ENCODE results near the gene PRMT9. TPM values are rescaled to one million over a fixed set of nuclear protein-coding genes. Genes with fewer than 3 reads are reported as not detected.

The PRMT9 gene
- total RNA-seq, 4 donors from 2014 or later, result 3.2 to 8.1 (median 5.9) TPM

- Histone ChIP-seq H3K4me3 (no peak overlapping the region), H3K36me3 (peaks cover 0 to 25% (median 0%) of the 10 kb centered on the region in 3 donors), H3K9me3 (no peaks in the 10 kb centered on the region), H3K4me1 (peaks cover 0 to 15% (median 5%) of the 10 kb centered on the region in 3 donors), H3K27me3 (no peaks in the 10 kb centered on the region), H3K27ac (no peak overlapping the region)
- peak in 1 of 6 experiments; percentile 22 for TF ChIP-seq CTCF (IDR thresholded peaks at IDR 0.05)
- no peak for TF ChIP-seq POLR2A (IDR thresholded peaks at IDR 0.05)
- intact Hi-C loops (cut with DNase I), result no loop called here
- 93% methylated on average over 8 to 10 of the region's 12 CpGs for WGBS, 2 donors
- no peak for DNase-seq
Observed at GRCh38 chr4:147678796-147679549, 5.0 kb downstream of the PRMT9 start.

GRCh38 chr4:147678106-147678505, 5.9 kb downstream of the PRMT9 start:
- Histone ChIP-seq H3K27ac (no peak overlapping the region), H3K4me3 (no peak overlapping the region), H3K9me3 (no peaks in the 10 kb centered on the region), H3K36me3 (peaks cover 0 to 25% (median 0%) of the 10 kb centered on the region in 3 donors), H3K27me3 (no peaks in the 10 kb centered on the region), H3K4me1 (peaks cover 0 to 12% (median 5%) of the 10 kb centered on the region in 3 donors)
- no peak for DNase-seq
- intact Hi-C loops (cut with DNase I), result no loop called here
- WGBS, 2 donors, result 71 to 75% methylated on average over 5 of the region's 5 CpGs
- TF ChIP-seq CTCF (IDR thresholded peaks at IDR 0.05) (no peak), POLR2A (IDR thresholded peaks at IDR 0.05) (no peak)

GRCh38 chr4:147674496-147674895, 9.5 kb downstream of the PRMT9 start:
- TF ChIP-seq CTCF (IDR thresholded peaks at IDR 0.05) (no peak), POLR2A (IDR thresholded peaks at IDR 0.05) (no peak)
- intact Hi-C loops (cut with DNase I), result no loop called here
- Histone ChIP-seq H3K27me3 (no peaks in the 10 kb centered on the region), H3K9me3 (no peaks in the 10 kb centered on the region), H3K36me3 (peaks cover 0 to 31% (median 0%) of the 10 kb centered on the region in 3 donors), H3K4me3 (no peak overlapping the region), H3K27ac (no peak overlapping the region), H3K4me1 (no peaks in the 10 kb centered on the region)
- DNase-seq, result no peak
- WGBS, 2 donors, result 80 to 95% methylated on average over 1 of the region's 1 CpG

GRCh38 chr4:147674073-147674472, 9.9 kb downstream of the PRMT9 start:
- H3K4me3 ChIP-seq, result no peak overlapping the region
- H3K27me3 ChIP-seq, result no peaks in the 10 kb centered on the region
- TF ChIP-seq POLR2A (IDR thresholded peaks at IDR 0.05) (no peak), CTCF (IDR thresholded peaks at IDR 0.05) (no peak)
- intact Hi-C loops (cut with DNase I), result no loop called here
- no peak overlapping the region for H3K27ac ChIP-seq
- no peaks in the 10 kb centered on the region for H3K9me3 ChIP-seq
- peaks cover 0 to 33% (median 0%) of the 10 kb centered on the region in 3 donors for H3K36me3 ChIP-seq
- 71 to 86% methylated on average over 4 of the region's 4 CpGs for WGBS, 2 donors
- no peaks in the 10 kb centered on the region for H3K4me1 ChIP-seq
- DNase-seq, result no peak

GRCh38 chr4:147658501-147658900, 25.5 kb downstream of the PRMT9 start:
- Histone ChIP-seq H3K27ac (no peak overlapping the region), H3K4me3 (no peak overlapping the region), H3K4me1 (no peaks in the 10 kb centered on the region), H3K9me3 (no peaks in the 10 kb centered on the region), H3K36me3 (peaks cover 0 to 99% (median 5%) of the 10 kb centered on the region in 3 donors), H3K27me3 (no peaks in the 10 kb centered on the region)
- intact Hi-C loops (cut with DNase I), result no loop called here
- 88 to 90% methylated on average over 3 to 4 of the region's 4 CpGs for WGBS, 2 donors
- no peak for TF ChIP-seq POLR2A (IDR thresholded peaks at IDR 0.05)
- TF ChIP-seq CTCF (IDR thresholded peaks at IDR 0.05), result no peak
- DNase-seq, result no peak
